Testis (tissue), 2 donors: ENCODE data around the gene TMPO.

Source experiments
- CTCF ChIP-seq, 3 experiments: fragments of 450-650 bp in 2 of 3; fragments of 200-600 bp in 1 of 3; sonication (generic) in 1 of 3; IDR thresholded peaks; one replicate each; pipeline ENCODE4 v1.5.1; 2016 to 2019; ENCODE audit warnings: antibody characterized with exemption in 3 of 3, mild to moderate bottlenecking in 2 of 3, moderate library complexity in 1 of 3
- POLR2A ChIP-seq: fragments of 450-650 bp; IDR thresholded peaks from one replicate; pipeline ENCODE4 v1.6.1; 2017; ENCODE audit warnings: antibody characterized with exemption, mild to moderate bottlenecking, moderate library complexity

GRCh38 chr12:98465950-98466602 is 49.3 kb upstream of the TMPO start:
- no peak for TF ChIP-seq CTCF (IDR thresholded peaks at IDR 0.05)
- TF ChIP-seq POLR2A = no peak
